WTC11 (cell line): ENCODE results near the gene FASTK. TPM values are rescaled to one million over a fixed set of nuclear protein-coding genes. Genes with fewer than 3 reads are reported as not detected.

Experiments
- ATAC-seq: fragments of 200-7000 bp; cut with Tn5 transposase; 2 replicates; pipeline ENCODE4 v1.10.0; 2021; ENCODE audit warnings: mild to moderate bottlenecking, moderate library complexity
- CTCF ChIA-PET: fragments of 300-600 bp; sonication (Branson Sonifier 250); formaldehyde crosslinking; loops from one replicate; lab custom pipeline; 2021; ENCODE audit warnings: antibody characterized with exemption; lab: Charles Lee
- POLR2A ChIA-PET: fragments of 350-600 bp; sonication (Branson Sonifier 250); formaldehyde crosslinking; loops from one replicate; lab custom pipeline; 2021; ENCODE audit warnings: antibody characterized with exemption; lab: Charles Lee
- DNase-seq: peaks from one replicate; pipeline ENCODE4 v3.0.0; 2021; ENCODE audit warnings: low spot score
- H3K27ac Mint-ChIP-seq: 2 replicates; pipeline ENCODE4 v1.8.0; 2021; ENCODE audit warnings: mixed read lengths
- H3K27me3 Mint-ChIP-seq: 2 replicates; pipeline ENCODE4 v1.8.0; 2021; ENCODE audit warnings: low read depth, mild to moderate bottlenecking, moderate library complexity, mixed read lengths
- H3K36me3 Mint-ChIP-seq: 2 replicates; pipeline ENCODE4 v1.8.0; 2021; ENCODE audit warnings: mixed read lengths
- H3K4me1 Mint-ChIP-seq: 2 replicates; pipeline ENCODE4 v1.8.0; 2022; ENCODE audit warnings: mixed read lengths
- H3K4me3 Mint-ChIP-seq: 2 replicates; pipeline ENCODE4 v1.8.0; 2021; ENCODE audit warnings: mild to moderate bottlenecking, moderate library complexity, mixed read lengths
- H3K9me3 Mint-ChIP-seq: 2 replicates; pipeline ENCODE4 v1.8.0; 2021; ENCODE audit warnings: mixed read lengths
- ATF2 ChIP-seq: sonication (generic); formaldehyde crosslinking; IDR thresholded peaks from 2 replicates; pipeline ENCODE4 v1.8.1; 2022; ENCODE audit warnings: low read depth, missing genetic modification reagents, borderline replicate concordance
- EMX1 ChIP-seq: fragments of 250-450 bp; sonication (Bioruptor Pico); IDR thresholded peaks from 2 replicates; pipeline ENCODE4 v1.8.0; 2021; ENCODE audit warnings: mild to moderate bottlenecking
- FOXP4 ChIP-seq: sonication (generic); formaldehyde crosslinking; IDR thresholded peaks from 2 replicates; pipeline ENCODE4 v1.8.0; 2022; ENCODE audit warnings: mild to moderate bottlenecking, missing genetic modification reagents
- GRHL2 ChIP-seq: fragments of 250-450 bp; sonication (Bioruptor Pico); IDR thresholded peaks from 2 replicates; pipeline ENCODE4 v1.8.0; 2022; ENCODE audit warnings: mild to moderate bottlenecking, moderate library complexity; ENCODE audit not compliant: insufficient replicate concordance, severe bottlenecking
- GTF2I ChIP-seq: fragments of 250-450 bp; sonication (Bioruptor Pico); conservative IDR thresholded peaks from 2 replicates; pipeline ENCODE4 v1.4.0; 2021; ENCODE audit warnings: mild to moderate bottlenecking
- JAZF1 ChIP-seq: fragments of 250-450 bp; sonication (Bioruptor Pico); IDR thresholded peaks from 2 replicates; pipeline ENCODE4 v1.9.0; 2021; ENCODE audit warnings: moderate library complexity, mild to moderate bottlenecking, inconsistent platforms
- NFYB ChIP-seq: sonication (generic); formaldehyde crosslinking; conservative IDR thresholded peaks from 2 replicates; pipeline ENCODE4 v1.8.0; 2022; ENCODE audit warnings: low read depth, missing genetic modification reagents
- TEAD4 ChIP-seq: sonication (generic); formaldehyde crosslinking; IDR thresholded peaks from 2 replicates; pipeline ENCODE4 v1.8.0; 2022; ENCODE audit warnings: mild to moderate bottlenecking, missing genetic modification reagents
- ZBTB21 ChIP-seq: sonication (generic); formaldehyde crosslinking; IDR thresholded peaks from 2 replicates; pipeline ENCODE4 v1.8.1; 2023; ENCODE audit warnings: mild to moderate bottlenecking, missing genetic modification reagents, borderline replicate concordance
- ZNF121 ChIP-seq: sonication (generic); formaldehyde crosslinking; IDR thresholded peaks from 2 replicates; pipeline ENCODE4 v1.8.0; 2023; ENCODE audit warnings: missing genetic modification reagents
- ZNF671 ChIP-seq: fragments of 250-450 bp; sonication (Bioruptor Pico); IDR thresholded peaks from 2 replicates; pipeline ENCODE4 v1.8.0; 2021; ENCODE audit warnings: mild to moderate bottlenecking
- total RNA-seq: library from RNA; stranded (reverse); gene quantifications from 3 replicates; pipeline ENCODE4 v1.2.3, GENCODE V29; 2021

The FASTK gene
- total RNA-seq, 1 experiment from 2014 or later = 70.2 TPM

GRCh38 chr7:151129117-151129959 is 48.7 kb upstream of the FASTK start (continued):
- no peak for TF ChIP-seq FOXP4

GRCh38 chr7:151128716-151129115 is 48.1 kb upstream of the FASTK start:
- Mint-ChIP-seq H3K27ac (no peak overlapping the region), H3K4me1 (peaks cover 26% of the 10 kb centered on the region), H3K4me3 (no peak overlapping the region), H3K27me3 (peaks cover 5% of the 10 kb centered on the region; the same call in 1 of the 2 replicates), H3K36me3 (peaks cover 25% of the 10 kb centered on the region), H3K9me3 (no peaks in the 10 kb centered on the region)
- CTCF ChIA-PET = interaction anchor here (1.2 kb wide), 1 partner anchor 9 kb away, joined by 3 read pairs; no protein-coding TSS in a partner anchor
- POLR2A ChIA-PET = no interaction called here
- TF ChIP-seq ATF2 (CRISPR knock-in tag) (no peak), EMX1 (CRISPR knock-in tag) (no peak)
- DNase-seq (no peak), ATAC-seq (no peak)

GRCh38 chr7:151128144-151128543 is 47.5 kb upstream of the FASTK start:
- Mint-ChIP-seq H3K4me3 (no peak overlapping the region), H3K9me3 (no peaks in the 10 kb centered on the region), H3K27me3 (peaks cover 5% of the 10 kb centered on the region; the same call in 1 of the 2 replicates), H3K4me1 (peaks cover 31% of the 10 kb centered on the region), H3K27ac (no peak overlapping the region), H3K36me3 (peaks cover 25% of the 10 kb centered on the region)
- ATAC-seq (no peak), DNase-seq (no peak)
- ChIA-PET CTCF (interaction anchor here (0.7 to 1.2 kb wide), 2 partner anchors 10 to 38 kb away, joined by 3 to 4 read pairs; no protein-coding TSS in a partner anchor), POLR2A (no interaction called here)
- TF ChIP-seq ZNF671 (CRISPR knock-in tag) (no peak), ZBTB21 (CRISPR knock-in tag) (no peak)

GRCh38 chr7:151126491-151127137 is 46.0 kb upstream of the FASTK start:
- H3K4me3 Mint-ChIP-seq = peak overlapping the region; percentile 83
- ChIA-PET POLR2A (interaction anchor here (1.7 kb wide), 1 partner anchor 101 kb away, joined by 7 read pairs; the partner anchor contains the start of gene ABCF2), CTCF (interaction anchor here (0.6 to 4.2 kb wide), 7 partner anchors 11 to 101 kb away, joined by 3 to 65 read pairs (median 6); partner anchors contain the start of gene ABCF2)
- no peak overlapping the region for H3K27ac Mint-ChIP-seq
- peaks cover 18% of the 10 kb centered on the region for H3K36me3 Mint-ChIP-seq
- TF ChIP-seq TEAD4 (CRISPR knock-in tag) (no peak), GTF2I (CRISPR knock-in tag) (no peak), JAZF1 (no peak), GRHL2 (CRISPR knock-in tag) (no peak), ZNF121 (CRISPR knock-in tag) (no peak), EMX1 (CRISPR knock-in tag) (no peak), NFYB (CRISPR knock-in tag) (no peak)
- DNase-seq (no peak), ATAC-seq (no peak)
- peaks cover 31% of the 10 kb centered on the region for H3K4me1 Mint-ChIP-seq
- no peaks in the 10 kb centered on the region for H3K9me3 Mint-ChIP-seq
- peaks cover 5% of the 10 kb centered on the region; the same call in 1 of the 2 replicates for H3K27me3 Mint-ChIP-seq
